Erythroblast (primary cell): ENCODE measurements around the gene MED28.

Source experiments
- DNase-seq, 2 experiments: peaks; one replicate each; lab custom pipeline; 2025; lab: John Stamatoyannopoulos, UW
- GATA1 ChIP-seq: IDR thresholded peaks from 2 replicates; pipeline ENCODE4 v1.6.1; 2011; ENCODE audit warnings: low read depth, mild to moderate bottlenecking, control low read depth, low read length, moderate library complexity
- POLR2A ChIP-seq: IDR thresholded peaks from 2 replicates; pipeline ENCODE4 v1.6.1; 2011; ENCODE audit warnings: mild to moderate bottlenecking, low read length

The MED28 gene

GRCh38 chr4:17665346-17665745 is 50.9 kb downstream of the MED28 start:
- TF ChIP-seq GATA1, result no peak
- no peak for TF ChIP-seq POLR2A
- DNase-seq, result no peak

GRCh38 chr4:17665852-17666251 is 51.4 kb downstream of the MED28 start:
- no peak for TF ChIP-seq GATA1
- DNase-seq, result no peak

- TF ChIP-seq GATA1, result no peak
- TF ChIP-seq POLR2A, result no peak
- no peak for DNase-seq
Measured at GRCh38 chr4:17667253-17667652, 52.8 kb downstream of the MED28 start.

GRCh38 chr4:17667653-17668201 is 53.3 kb downstream of the MED28 start:
- no peak for TF ChIP-seq GATA1
- no peak for TF ChIP-seq POLR2A
- no peak for DNase-seq

- TF ChIP-seq GATA1, result no peak
- no peak for TF ChIP-seq POLR2A
- DNase-seq, result peak; percentile 69 to 87
Measured at GRCh38 chr4:17670423-17670822, 56.0 kb downstream of the MED28 start.

GRCh38 chr4:17680559-17681280 is 66.3 kb downstream of the MED28 start:
- TF ChIP-seq POLR2A (no peak), GATA1 (no peak)
- DNase-seq, result no peak

- DNase-seq, result no peak
- TF ChIP-seq POLR2A (no peak), GATA1 (no peak)
Measured at GRCh38 chr4:17681281-17682221, 67.1 kb downstream of the MED28 start.

- DNase-seq, result no peak
Measured at GRCh38 chr4:17682222-17682566, 67.8 kb downstream of the MED28 start.

More at GRCh38 chr4:17682222-17682566, 67.8 kb downstream of the MED28 start:
- no peak for TF ChIP-seq POLR2A
- no peak for TF ChIP-seq GATA1
